HepG2 (cell line): Measurements from ENCODE around the gene KXD1. TPM values are rescaled to one million over a fixed set of nuclear protein-coding genes. Genes with fewer than 3 reads are reported as not detected.

Source experiments
- CAMTA2 ChIP-seq: sonication (generic); formaldehyde crosslinking; IDR thresholded peaks from 2 replicates; pipeline ENCODE4 v1.4.0; 2020; ENCODE audit warnings: mild to moderate bottlenecking, missing genetic modification reagents, borderline replicate concordance
- CREB1 ChIP-seq, 2 experiments: fragments of 450-650 bp in 1 of 2; IDR thresholded peaks; 2 replicates each; pipeline ENCODE4 v1.6.1; 2016 to 2017; ENCODE audit warnings: control low read depth in 1 of 2, mild to moderate bottlenecking in 1 of 2, missing compliant biosample characterization in 1 of 2, missing genetic modification characterization in 1 of 2
- DPF2 ChIP-seq: sonication (generic); formaldehyde crosslinking; IDR thresholded peaks from 2 replicates; pipeline ENCODE4 v1.4.0; 2020; ENCODE audit warnings: mild to moderate bottlenecking, low read depth, missing genetic modification reagents, borderline replicate concordance
- FIP1L1 ChIP-seq: fragments of 200-400 bp; formaldehyde crosslinking; IDR thresholded peaks from 2 replicates; pipeline ENCODE4 v1.6.1; 2018; ENCODE audit warnings: low read depth, mild to moderate bottlenecking, low read length, moderate library complexity, borderline replicate concordance; ENCODE audit not compliant: insufficient read depth
- FOXA1 ChIP-seq, 2 experiments: fragments of 450-650 bp in 1 of 2; sonication (generic) in 1 of 2; formaldehyde crosslinking in 1 of 2; IDR thresholded peaks; 2 replicates each; pipeline versions ENCODE4 v1.4.0 to v1.6.1; 2016 to 2020; ENCODE audit warnings: missing genetic modification reagents in 1 of 2
- FOXA3 ChIP-seq: IDR thresholded peaks from 2 replicates; pipeline ENCODE4 v1.6.1; 2016; ENCODE audit warnings: missing genetic modification reagents, missing compliant biosample characterization
- KAT2B ChIP-seq: fragments of 150-350 bp; IDR thresholded peaks from 2 replicates; pipeline ENCODE4 v1.6.1; 2014; ENCODE audit warnings: low read depth, low read length, borderline replicate concordance
- KAT8 ChIP-seq: IDR thresholded peaks from 2 replicates; pipeline ENCODE4 v1.6.1; 2016; ENCODE audit warnings: missing genetic modification reagents, missing compliant biosample characterization
- KLF16 ChIP-seq, 2 experiments: sonication (generic) in 1 of 2; formaldehyde crosslinking in 1 of 2; IDR thresholded peaks; 2 replicates each; pipeline versions ENCODE4 v1.6.1 to v1.8.0; 2016 to 2023; ENCODE audit warnings: missing genetic modification reagents in 2 of 2, missing compliant biosample characterization in 1 of 2
- NFE2L1 ChIP-seq: sonication (generic); formaldehyde crosslinking; IDR thresholded peaks from 2 replicates; pipeline ENCODE4 v1.4.0; 2020; ENCODE audit warnings: missing genetic modification reagents, mild to moderate bottlenecking, borderline replicate concordance
- SKI ChIP-seq: fragments of 450-650 bp; IDR thresholded peaks from one replicate; pipeline ENCODE4 v1.6.1; 2018; ENCODE audit warnings: mild to moderate bottlenecking; ENCODE audit not compliant: partially characterized antibody
- SPEN ChIP-seq: sonication (generic); formaldehyde crosslinking; IDR thresholded peaks from 2 replicates; pipeline ENCODE4 v1.5.1; 2020; ENCODE audit warnings: low read depth, mild to moderate bottlenecking, missing genetic modification reagents
- ZFP1 ChIP-seq: IDR thresholded peaks from 2 replicates; pipeline ENCODE4 v1.6.1; 2016
- ZFP36 ChIP-seq: fragments of 150-350 bp; IDR thresholded peaks from 2 replicates; pipeline ENCODE4 v1.6.1; 2018; ENCODE audit warnings: borderline replicate concordance, low read length, low read depth; ENCODE audit not compliant: partially characterized antibody
- ZFYVE20 ChIP-seq: sonication (generic); formaldehyde crosslinking; IDR thresholded peaks from 2 replicates; pipeline ENCODE4 v1.8.0; 2023; ENCODE audit warnings: low read depth, mild to moderate bottlenecking, moderate library complexity, missing genetic modification reagents, borderline replicate concordance
- ZNF160 ChIP-seq: sonication (generic); formaldehyde crosslinking; IDR thresholded peaks from 2 replicates; pipeline ENCODE4 v1.8.0; 2022; ENCODE audit warnings: mild to moderate bottlenecking, inconsistent platforms, missing genetic modification reagents
- ZNF224 ChIP-seq: sonication (generic); formaldehyde crosslinking; IDR thresholded peaks from 2 replicates; pipeline ENCODE4 v1.5.0; 2020; ENCODE audit warnings: mild to moderate bottlenecking, missing genetic modification reagents
- polyA plus RNA-seq, 8 experiments: library from polyadenylated mRNA; depleted of rRNA in 3 of 8; stranded (reverse) in 7 of 8; unstranded in 1 of 8; fragments of >200 nt; fragmentation: Illumina TruSeq in 4 of 8; extraction: Trizol in 4 of 8; gene quantifications; 2 replicates each; pipeline versions ENCODE4 v1.2.1 to v1.2.3, GENCODE V29; 2011 to 2016; ENCODE audit warnings: low read depth in 4 of 8, missing spikeins in 1 of 8, mixed read lengths in 1 of 8; ENCODE audit not compliant: insufficient read depth in 1 of 8
- total RNA-seq, 5 experiments: library from RNA; depleted of rRNA; stranded (reverse); fragments of >200 nt; fragmentation: Illumina TruSeq; extraction: Trizol; gene quantifications; 2 replicates each; pipeline ENCODE4 v1.2.3, GENCODE V29; 2016; ENCODE audit warnings: low read depth in 1 of 5
- TF ChIP-seq, protein P1 (sequence below): sonication (generic); formaldehyde crosslinking; IDR thresholded peaks from 2 replicates; pipeline ENCODE4 v1.4.0; 2020; ENCODE audit warnings: missing genetic modification reagents
- TF ChIP-seq, protein P2 (sequence below): sonication (generic); formaldehyde crosslinking; IDR thresholded peaks from 2 replicates; pipeline ENCODE4 v1.5.1; 2020; ENCODE audit warnings: missing genetic modification reagents, mild to moderate bottlenecking, borderline replicate concordance
- TF ChIP-seq, protein P3 (sequence below): sonication (generic); formaldehyde crosslinking; IDR thresholded peaks from 2 replicates; pipeline ENCODE4 v1.4.0; 2020; ENCODE audit warnings: missing genetic modification reagents
- TF ChIP-seq, protein P4 (sequence below): sonication (generic); formaldehyde crosslinking; IDR thresholded peaks from 2 replicates; pipeline ENCODE4 v1.5.1; 2020; ENCODE audit warnings: missing genetic modification reagents, mild to moderate bottlenecking, borderline replicate concordance

The KXD1 gene
- total and polyA plus RNA-seq, 2 of the 13 experiments (the other 11 are each of a cell fraction or from before 2014, with no cell fraction given), result 44.6 to 143 TPM

DNA sequence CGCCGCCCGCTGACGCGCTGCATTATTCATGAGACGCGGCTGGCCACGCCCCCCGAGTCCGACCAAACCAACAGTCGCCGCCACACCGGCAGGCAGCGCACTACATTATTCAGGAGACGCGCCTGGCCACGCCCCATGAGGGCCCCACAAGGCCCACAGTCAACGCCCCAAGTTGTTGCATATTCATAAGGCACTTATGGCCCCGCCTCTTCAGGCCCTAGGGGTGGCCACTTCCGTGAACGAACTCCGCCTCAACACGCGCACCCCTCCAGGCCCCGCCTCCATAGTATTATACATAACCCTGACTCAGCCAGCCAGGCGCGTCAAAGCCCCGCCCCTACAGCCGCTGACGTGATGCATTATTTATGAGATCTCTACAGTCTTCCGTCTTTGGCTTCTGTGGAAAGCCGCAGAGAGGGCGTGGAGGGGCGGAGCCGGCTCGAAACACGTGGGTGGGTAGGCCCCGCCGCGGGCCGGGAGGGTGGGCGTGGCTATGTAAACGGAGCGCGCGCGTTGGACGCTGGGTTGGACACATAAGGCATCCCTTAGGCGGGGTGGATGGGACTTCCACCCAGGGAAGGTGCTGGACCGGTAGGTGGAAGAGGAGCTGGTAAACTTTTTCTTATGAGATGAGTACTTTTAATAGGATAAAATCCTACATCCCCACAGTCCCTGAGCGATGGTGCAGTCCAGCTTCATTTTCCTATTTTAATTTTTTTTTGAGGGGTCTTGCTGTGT is 35.4 kb upstream of the KXD1 start (continued):
- TF ChIP-seq, protein P1, sequence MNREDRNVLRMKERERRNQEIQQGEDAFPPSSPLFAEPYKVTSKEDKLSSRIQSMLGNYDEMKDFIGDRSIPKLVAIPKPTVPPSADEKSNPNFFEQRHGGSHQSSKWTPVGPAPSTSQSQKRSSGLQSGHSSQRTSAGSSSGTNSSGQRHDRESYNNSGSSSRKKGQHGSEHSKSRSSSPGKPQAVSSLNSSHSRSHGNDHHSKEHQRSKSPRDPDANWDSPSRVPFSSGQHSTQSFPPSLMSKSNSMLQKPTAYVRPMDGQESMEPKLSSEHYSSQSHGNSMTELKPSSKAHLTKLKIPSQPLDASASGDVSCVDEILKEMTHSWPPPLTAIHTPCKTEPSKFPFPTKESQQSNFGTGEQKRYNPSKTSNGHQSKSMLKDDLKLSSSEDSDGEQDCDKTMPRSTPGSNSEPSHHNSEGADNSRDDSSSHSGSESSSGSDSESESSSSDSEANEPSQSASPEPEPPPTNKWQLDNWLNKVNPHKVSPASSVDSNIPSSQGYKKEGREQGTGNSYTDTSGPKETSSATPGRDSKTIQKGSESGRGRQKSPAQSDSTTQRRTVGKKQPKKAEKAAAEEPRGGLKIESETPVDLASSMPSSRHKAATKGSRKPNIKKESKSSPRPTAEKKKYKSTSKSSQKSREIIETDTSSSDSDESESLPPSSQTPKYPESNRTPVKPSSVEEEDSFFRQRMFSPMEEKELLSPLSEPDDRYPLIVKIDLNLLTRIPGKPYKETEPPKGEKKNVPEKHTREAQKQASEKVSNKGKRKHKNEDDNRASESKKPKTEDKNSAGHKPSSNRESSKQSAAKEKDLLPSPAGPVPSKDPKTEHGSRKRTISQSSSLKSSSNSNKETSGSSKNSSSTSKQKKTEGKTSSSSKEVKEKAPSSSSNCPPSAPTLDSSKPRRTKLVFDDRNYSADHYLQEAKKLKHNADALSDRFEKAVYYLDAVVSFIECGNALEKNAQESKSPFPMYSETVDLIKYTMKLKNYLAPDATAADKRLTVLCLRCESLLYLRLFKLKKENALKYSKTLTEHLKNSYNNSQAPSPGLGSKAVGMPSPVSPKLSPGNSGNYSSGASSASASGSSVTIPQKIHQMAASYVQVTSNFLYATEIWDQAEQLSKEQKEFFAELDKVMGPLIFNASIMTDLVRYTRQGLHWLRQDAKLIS (CRISPR knock-in tag), result no peak
- TF ChIP-seq ZFP1 (CRISPR knock-in tag), result no peak
- peak; percentile 94 for TF ChIP-seq SKI
- no peak for TF ChIP-seq FIP1L1
- no peak for TF ChIP-seq ZNF160 (CRISPR knock-in tag)
- TF ChIP-seq KAT8 (CRISPR knock-in tag), result 0 out of 2 replicates have a peak, but pooled peaks have one; percentile 8
- TF ChIP-seq ZFP36, result no peak
- no peak for TF ChIP-seq ZNF224
- no peak for TF ChIP-seq KLF16 (CRISPR knock-in tag; IDR thresholded peaks at IDR 0.05)
- TF ChIP-seq CAMTA2 (CRISPR knock-in tag), result no peak
- no peak for TF ChIP-seq KAT2B
- TF ChIP-seq DPF2 (CRISPR knock-in tag), result no peak
- TF ChIP-seq ZFYVE20 (CRISPR knock-in tag), result no peak
- TF ChIP-seq, protein P2, sequence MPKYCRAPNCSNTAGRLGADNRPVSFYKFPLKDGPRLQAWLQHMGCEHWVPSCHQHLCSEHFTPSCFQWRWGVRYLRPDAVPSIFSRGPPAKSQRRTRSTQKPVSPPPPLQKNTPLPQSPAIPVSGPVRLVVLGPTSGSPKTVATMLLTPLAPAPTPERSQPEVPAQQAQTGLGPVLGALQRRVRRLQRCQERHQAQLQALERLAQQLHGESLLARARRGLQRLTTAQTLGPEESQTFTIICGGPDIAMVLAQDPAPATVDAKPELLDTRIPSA, result no peak
- peak; percentile 82 for TF ChIP-seq CREB1 (IDR thresholded peaks at IDR 0.05)
- peak; percentile 85 for TF ChIP-seq CREB1 (CRISPR knock-in tag; IDR thresholded peaks at IDR 0.05)
- TF ChIP-seq, protein P3, sequence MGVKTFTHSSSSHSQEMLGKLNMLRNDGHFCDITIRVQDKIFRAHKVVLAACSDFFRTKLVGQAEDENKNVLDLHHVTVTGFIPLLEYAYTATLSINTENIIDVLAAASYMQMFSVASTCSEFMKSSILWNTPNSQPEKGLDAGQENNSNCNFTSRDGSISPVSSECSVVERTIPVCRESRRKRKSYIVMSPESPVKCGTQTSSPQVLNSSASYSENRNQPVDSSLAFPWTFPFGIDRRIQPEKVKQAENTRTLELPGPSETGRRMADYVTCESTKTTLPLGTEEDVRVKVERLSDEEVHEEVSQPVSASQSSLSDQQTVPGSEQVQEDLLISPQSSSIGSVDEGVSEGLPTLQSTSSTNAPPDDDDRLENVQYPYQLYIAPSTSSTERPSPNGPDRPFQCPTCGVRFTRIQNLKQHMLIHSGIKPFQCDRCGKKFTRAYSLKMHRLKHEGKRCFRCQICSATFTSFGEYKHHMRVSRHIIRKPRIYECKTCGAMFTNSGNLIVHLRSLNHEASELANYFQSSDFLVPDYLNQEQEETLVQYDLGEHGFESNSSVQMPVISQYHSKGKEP (CRISPR knock-in tag), result no peak
- TF ChIP-seq FOXA1 (IDR thresholded peaks at IDR 0.05), result no peak
- TF ChIP-seq FOXA1 (CRISPR knock-in tag; IDR thresholded peaks at IDR 0.05), result peak; percentile 70
- TF ChIP-seq FOXA3, result peak; percentile 40; the same call in 1 of the 2 replicates
- TF ChIP-seq NFE2L1, result no peak
- TF ChIP-seq SPEN (CRISPR knock-in tag), result no peak; the same call in 1 of the 2 replicates
- TF ChIP-seq, protein P4, sequence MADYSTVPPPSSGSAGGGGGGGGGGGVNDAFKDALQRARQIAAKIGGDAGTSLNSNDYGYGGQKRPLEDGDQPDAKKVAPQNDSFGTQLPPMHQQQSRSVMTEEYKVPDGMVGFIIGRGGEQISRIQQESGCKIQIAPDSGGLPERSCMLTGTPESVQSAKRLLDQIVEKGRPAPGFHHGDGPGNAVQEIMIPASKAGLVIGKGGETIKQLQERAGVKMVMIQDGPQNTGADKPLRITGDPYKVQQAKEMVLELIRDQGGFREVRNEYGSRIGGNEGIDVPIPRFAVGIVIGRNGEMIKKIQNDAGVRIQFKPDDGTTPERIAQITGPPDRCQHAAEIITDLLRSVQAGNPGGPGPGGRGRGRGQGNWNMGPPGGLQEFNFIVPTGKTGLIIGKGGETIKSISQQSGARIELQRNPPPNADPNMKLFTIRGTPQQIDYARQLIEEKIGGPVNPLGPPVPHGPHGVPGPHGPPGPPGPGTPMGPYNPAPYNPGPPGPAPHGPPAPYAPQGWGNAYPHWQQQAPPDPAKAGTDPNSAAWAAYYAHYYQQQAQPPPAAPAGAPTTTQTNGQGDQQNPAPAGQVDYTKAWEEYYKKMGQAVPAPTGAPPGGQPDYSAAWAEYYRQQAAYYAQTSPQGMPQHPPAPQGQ (CRISPR knock-in tag), result no peak
